BLaER1 treated with 17β-estradiol and CSF1 and Interleukin-3, amounts not matched to agents 10 nM and 100 nM (cell line): ENCODE data around the gene ATG13.

Experiments used
- H3K27ac ChIP-seq, 11 experiments: shearing (Covaris generic); formaldehyde crosslinking; 2 replicates each; pipeline ENCODE4 v1.8.1; 2022
- H3K27me3 ChIP-seq, 11 experiments: shearing (Covaris generic); formaldehyde crosslinking; 2 replicates each; pipeline ENCODE4 v1.8.1; 2022
- H3K36me3 ChIP-seq, 11 experiments: shearing (Covaris generic); formaldehyde crosslinking; 2 replicates each; pipeline ENCODE4 v1.8.1; 2022
- H3K4me1 ChIP-seq, 10 experiments: shearing (Covaris generic); formaldehyde crosslinking; 2 replicates each; pipeline ENCODE4 v1.8.1; 2022
- H3K4me2 ChIP-seq, 11 experiments: shearing (Covaris generic); formaldehyde crosslinking; 2 replicates each; pipeline ENCODE4 v1.8.1; 2022
- H3K4me3 ChIP-seq, 10 experiments: shearing (Covaris generic); formaldehyde crosslinking; 2 replicates each; pipeline ENCODE4 v1.8.1; 2022
- H3K9ac ChIP-seq, 11 experiments: shearing (Covaris generic); formaldehyde crosslinking; 2 replicates each; pipeline ENCODE4 v1.8.1; 2022
- H3K9me3 ChIP-seq, 11 experiments: shearing (Covaris generic); formaldehyde crosslinking; replicated peaks in 1 of 11; 2 replicates each; pipeline ENCODE4 v1.8.1; 2022
- H4K20me1 ChIP-seq, 11 experiments: shearing (Covaris generic); formaldehyde crosslinking; 2 replicates each; pipeline ENCODE4 v1.8.1; 2022
- Cebpa-rat ChIP-seq, 11 experiments: shearing (Covaris generic); IDR thresholded peaks; 2 replicates each; pipeline ENCODE4 v1.8.1; 2022

The ATG13 gene

GRCh38 chr11:46719048-46719542 lies 101.7 kb downstream of the ATG13 start, which contains the start of gene F2:
TSS of gene F2 (plus strand) at chr11:46719213. CDS start at chr11:46719236, 23 bp downstream.
- Histone ChIP-seq H3K27ac (peak within 1 kb of the TSS in 5 of 11 experiments; percentile 5 to 60 (median 40); a peak in 5 of 22 replicates), H4K20me1 (no peaks in the 10 kb centered on the region), H3K9ac (peak within 1 kb of the TSS in 4 of 11 experiments; percentile 6 to 23 (median 14); a peak in 3 of 22 replicates), H3K27me3 (no peaks in the 10 kb centered on the region), H3K36me3 (no peaks in the 10 kb centered on the region), H3K9me3 (no peaks in the 10 kb centered on the region), H3K4me3 (no peak within 1 kb of the TSS), H3K4me2 (peak within 1 kb of the TSS in 6 of 11 experiments; percentile 12 to 52 (median 31); a peak in 8 of 22 replicates), H3K4me1 (peaks cover 5 to 19% (median 13%) of the 10 kb centered on the region in 10 experiments; a peak in 18 of 20 replicates)
- no peak for TF ChIP-seq Cebpa-rat (IDR thresholded peaks at IDR 0.05)

- no peak overlapping the region for H3K27ac ChIP-seq
- H3K9ac ChIP-seq, result no peak overlapping the region
- TF ChIP-seq Cebpa-rat (IDR thresholded peaks at IDR 0.05), result no peak
- H3K9me3 ChIP-seq, result no peaks in the 10 kb centered on the region
- no peak overlapping the region for H3K4me2 ChIP-seq
- H3K27me3 ChIP-seq, result no peaks in the 10 kb centered on the region
- H3K4me1 ChIP-seq, result peaks cover 5 to 23% (median 16%) of the 10 kb centered on the region in 10 experiments; a peak in 18 of 20 replicates
- no peaks in the 10 kb centered on the region for H4K20me1 ChIP-seq
- H3K4me3 ChIP-seq, result no peak overlapping the region
- no peaks in the 10 kb centered on the region for H3K36me3 ChIP-seq
Measured at GRCh38 chr11:46719543-46720218, 102.3 kb downstream of the ATG13 start.

GRCh38 chr11:46721286-46721685 lies 103.9 kb downstream of the ATG13 start:
- H3K27me3 ChIP-seq, result no peaks in the 10 kb centered on the region

GRCh38 chr11:46722566-46723358 lies 105.4 kb downstream of the ATG13 start:
- peak overlapping the region in 2 of 11 experiments; percentile 56 to 66; a peak in 1 of 22 replicates for H3K4me2 ChIP-seq
- H3K9ac ChIP-seq, result no peak overlapping the region
- no peaks in the 10 kb centered on the region for H3K27me3 ChIP-seq
- no peak overlapping the region for H3K27ac ChIP-seq
- no peaks in the 10 kb centered on the region for H3K36me3 ChIP-seq
- H3K4me1 ChIP-seq, result peaks cover 5 to 23% (median 16%) of the 10 kb centered on the region in 10 experiments; a peak in 18 of 20 replicates
- H4K20me1 ChIP-seq, result no peaks in the 10 kb centered on the region
- no peak for TF ChIP-seq Cebpa-rat (IDR thresholded peaks at IDR 0.05)
- H3K9me3 ChIP-seq, result no peaks in the 10 kb centered on the region
- H3K4me3 ChIP-seq, result no peak overlapping the region

More at GRCh38 chr11:46721286-46721685, 103.9 kb downstream of the ATG13 start:
- Histone ChIP-seq H3K9ac (no peak overlapping the region), H3K4me3 (no peak overlapping the region), H3K27ac (no peak overlapping the region), H3K4me2 (no peak overlapping the region), H3K9me3 (no peaks in the 10 kb centered on the region), H3K36me3 (no peaks in the 10 kb centered on the region), H4K20me1 (no peaks in the 10 kb centered on the region), H3K4me1 (peaks cover 5 to 23% (median 16%) of the 10 kb centered on the region in 10 experiments; a peak in 18 of 20 replicates)
- no peak for TF ChIP-seq Cebpa-rat (IDR thresholded peaks at IDR 0.05)

- Histone ChIP-seq H3K27ac (no peak overlapping the region), H3K4me2 (peak overlapping the region in 4 of 11 experiments; percentile 49 to 66 (median 58); a peak in 5 of 22 replicates)
- TF ChIP-seq Cebpa-rat (IDR thresholded peaks at IDR 0.05), result no peak
Measured at GRCh38 chr11:46723359-46723680, 106.0 kb downstream of the ATG13 start.

GRCh38 chr11:46724088-46724487 lies 106.7 kb downstream of the ATG13 start:
- no peaks in the 10 kb centered on the region for H3K9me3 ChIP-seq
- peak overlapping the region in 8 of 11 experiments; percentile 11 to 66 (median 46); a peak in 12 of 22 replicates for H3K4me2 ChIP-seq
- no peaks in the 10 kb centered on the region for H3K27me3 ChIP-seq
- H3K4me1 ChIP-seq, result peaks cover 0 to 17% (median 13%) of the 10 kb centered on the region in 10 experiments; a peak in 13 of 20 replicates
- TF ChIP-seq Cebpa-rat (IDR thresholded peaks at IDR 0.05), result no peak
- H4K20me1 ChIP-seq, result no peaks in the 10 kb centered on the region
- peak overlapping the region in 3 of 11 experiments; percentile 1 to 24 (median 2); a peak in 1 of 22 replicates for H3K9ac ChIP-seq
- H3K27ac ChIP-seq, result no peak overlapping the region
- H3K4me3 ChIP-seq, result no peak overlapping the region
- H3K36me3 ChIP-seq, result no peaks in the 10 kb centered on the region

More at GRCh38 chr11:46723359-46723680, 106.0 kb downstream of the ATG13 start:
- Histone ChIP-seq H3K9me3 (no peaks in the 10 kb centered on the region), H3K27me3 (no peaks in the 10 kb centered on the region), H3K4me3 (no peak overlapping the region), H4K20me1 (no peaks in the 10 kb centered on the region), H3K9ac (no peak overlapping the region), H3K4me1 (peaks cover 1 to 19% (median 14%) of the 10 kb centered on the region in 10 experiments; a peak in 18 of 20 replicates), H3K36me3 (no peaks in the 10 kb centered on the region)
